ENCODE results near the gene NOTCH1. TPM values are rescaled to one million over a fixed set of nuclear protein-coding genes. Genes with fewer than 3 reads are reported as not detected.
A peak's percentile ranks its signal among the peaks of the same experiment; 100 is the strongest.

Gene NOTCH1
- total RNA-seq, 4 donors from 2014 or later: 19.6 to 35.4 (median 23.2) TPM

GRCh38 chr9:136527721-136528710 is 17.8 kb downstream of the NOTCH1 start:
- no peaks in the 10 kb centered on the region for H3K27me3 ChIP-seq
- H3K4me1 ChIP-seq: peaks cover 18 to 54% of the 10 kb centered on the region in 2 donors
- intact Hi-C loops (cut with DNase I): no loop called here
- TF ChIP-seq POLR2A (IDR thresholded peaks at IDR 0.05): no peak
- no peak for TF ChIP-seq CTCF (IDR thresholded peaks at IDR 0.05)
- 67 to 76% methylated on average over 25 to 34 of the region's 34 CpGs for WGBS, 2 donors
- H3K27ac ChIP-seq: peak overlapping the region in 2 of 3 donors; percentile 14 to 28
- H3K36me3 ChIP-seq: no peaks in the 10 kb centered on the region
- H3K4me3 ChIP-seq (replicated peaks in 1 of 3): no peak overlapping the region
- no peaks in the 10 kb centered on the region for H3K9me3 ChIP-seq
- peak in 1 of 2 donors; percentile 24 for DNase-seq

GRCh38 chr9:136527131-136527530 is 18.7 kb downstream of the NOTCH1 start:
- intact Hi-C loops (cut with DNase I): no loop called here

GRCh38 chr9:136526625-136527066 is 19.2 kb downstream of the NOTCH1 start:
- Histone ChIP-seq H3K36me3 (peaks cover 0 to 4% of the 10 kb centered on the region in 2 donors), H3K27ac (peak overlapping the region in 2 of 3 donors; percentile 17 to 50), H3K4me1 (peaks cover 18 to 44% of the 10 kb centered on the region in 2 donors), H3K4me3 (replicated peaks in 1 of 3) (no peak overlapping the region), H3K9me3 (no peaks in the 10 kb centered on the region), H3K27me3 (no peaks in the 10 kb centered on the region)
- WGBS, 2 donors: 83 to 91% methylated on average over 23 of the region's 30 CpGs
- DNase-seq: no peak
- TF ChIP-seq CTCF (IDR thresholded peaks at IDR 0.05): no peak
- TF ChIP-seq POLR2A (IDR thresholded peaks at IDR 0.05): no peak
- intact Hi-C loops (cut with DNase I): no loop called here

More at GRCh38 chr9:136527131-136527530, 18.7 kb downstream of the NOTCH1 start:
- TF ChIP-seq POLR2A (IDR thresholded peaks at IDR 0.05) (no peak), CTCF (IDR thresholded peaks at IDR 0.05) (no peak)
- Histone ChIP-seq H3K27me3 (no peaks in the 10 kb centered on the region), H3K4me3 (replicated peaks in 1 of 3) (no peak overlapping the region), H3K36me3 (peaks cover 0 to 4% of the 10 kb centered on the region in 2 donors), H3K9me3 (no peaks in the 10 kb centered on the region), H3K27ac (peak overlapping the region in 2 of 3 donors; percentile 14 to 28), H3K4me1 (peaks cover 18 to 47% of the 10 kb centered on the region in 2 donors)
- no peak for DNase-seq
- 79 to 95% methylated on average over 9 to 10 of the region's 20 CpGs for WGBS, 2 donors

GRCh38 chr9:136525841-136526499 is 19.9 kb downstream of the NOTCH1 start:
- Histone ChIP-seq H3K9me3 (no peaks in the 10 kb centered on the region), H3K27ac (peak overlapping the region in 2 of 3 donors; percentile 17 to 50), H3K4me3 (replicated peaks in 1 of 3) (no peak overlapping the region), H3K4me1 (peaks cover 18 to 44% of the 10 kb centered on the region in 2 donors), H3K27me3 (no peaks in the 10 kb centered on the region), H3K36me3 (peaks cover 0 to 4% of the 10 kb centered on the region in 2 donors)
- intact Hi-C loops (cut with DNase I): no loop called here
- DNase-seq: peak; percentile 47 to 58
- 0 to 28% methylated on average over 2 to 16 of the region's 30 CpGs for WGBS, 2 donors
- peak in 1 of 6 experiments; percentile 2 for TF ChIP-seq CTCF (IDR thresholded peaks at IDR 0.05)
- TF ChIP-seq POLR2A (IDR thresholded peaks at IDR 0.05): no peak

All from thyroid gland (tissue), 4 donors.